Vagina (tissue), 2 donors: ENCODE measurements around the gene STOM.

Experiments
- POLR2AphosphoS5 ChIP-seq, 2 donors: sonication (generic); formaldehyde crosslinking; IDR thresholded peaks; one replicate each; pipeline ENCODE4 v1.9.0; 2017; ENCODE audit warnings: antibody characterized with exemption in 2 of 2, mild to moderate bottlenecking in 2 of 2, low read depth in 1 of 2; ENCODE audit not compliant: insufficient read depth in 1 of 2
- TF ChIP-seq, protein P1 (sequence below), 3 experiments: fragments of 450-650 bp in 2 of 3; fragments of 200-600 bp in 1 of 3; sonication (generic) in 1 of 3; IDR thresholded peaks; one replicate each; pipeline ENCODE4 v1.5.1; 2017 to 2019; ENCODE audit warnings: antibody characterized with exemption in 3 of 3, mild to moderate bottlenecking in 2 of 3, moderate library complexity in 2 of 3

DNA sequence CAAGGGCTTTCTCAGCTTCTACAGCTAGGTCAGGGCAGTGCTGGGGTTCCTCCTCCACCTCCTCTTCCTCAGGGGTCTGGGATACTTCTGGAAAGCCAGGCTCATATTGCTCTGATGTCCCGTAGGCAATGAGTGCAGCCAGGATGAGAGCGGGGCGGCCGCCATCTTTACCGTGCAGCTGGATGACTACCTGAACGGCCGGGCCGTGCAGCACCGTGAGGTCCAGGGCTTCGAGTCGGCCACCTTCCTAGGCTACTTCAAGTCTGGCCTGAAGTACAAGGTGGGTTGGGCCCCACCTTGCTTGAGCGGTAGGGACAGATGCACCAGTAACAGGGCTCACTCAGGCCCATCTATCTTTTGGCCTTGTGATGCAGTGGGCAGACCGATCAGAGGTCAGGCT is 67.3 kb downstream of the STOM start:
- TF ChIP-seq, protein P1, sequence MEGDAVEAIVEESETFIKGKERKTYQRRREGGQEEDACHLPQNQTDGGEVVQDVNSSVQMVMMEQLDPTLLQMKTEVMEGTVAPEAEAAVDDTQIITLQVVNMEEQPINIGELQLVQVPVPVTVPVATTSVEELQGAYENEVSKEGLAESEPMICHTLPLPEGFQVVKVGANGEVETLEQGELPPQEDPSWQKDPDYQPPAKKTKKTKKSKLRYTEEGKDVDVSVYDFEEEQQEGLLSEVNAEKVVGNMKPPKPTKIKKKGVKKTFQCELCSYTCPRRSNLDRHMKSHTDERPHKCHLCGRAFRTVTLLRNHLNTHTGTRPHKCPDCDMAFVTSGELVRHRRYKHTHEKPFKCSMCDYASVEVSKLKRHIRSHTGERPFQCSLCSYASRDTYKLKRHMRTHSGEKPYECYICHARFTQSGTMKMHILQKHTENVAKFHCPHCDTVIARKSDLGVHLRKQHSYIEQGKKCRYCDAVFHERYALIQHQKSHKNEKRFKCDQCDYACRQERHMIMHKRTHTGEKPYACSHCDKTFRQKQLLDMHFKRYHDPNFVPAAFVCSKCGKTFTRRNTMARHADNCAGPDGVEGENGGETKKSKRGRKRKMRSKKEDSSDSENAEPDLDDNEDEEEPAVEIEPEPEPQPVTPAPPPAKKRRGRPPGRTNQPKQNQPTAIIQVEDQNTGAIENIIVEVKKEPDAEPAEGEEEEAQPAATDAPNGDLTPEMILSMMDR (IDR thresholded peaks at IDR 0.05), result no peak
- no peak for TF ChIP-seq POLR2AphosphoS5 (IDR thresholded peaks at IDR 0.05; ENCODE audit: insufficient read depth in 1 of 2, low read depth in 1 of 2)
